ENCODE measurements around the gene BAG5. TPM values are rescaled to one million over a fixed set of nuclear protein-coding genes. Genes with fewer than 3 reads are reported as not detected.

BAG5 gene
- total RNA-seq, 1 experiment from 2014 or later, result 27.0 TPM

DNA sequence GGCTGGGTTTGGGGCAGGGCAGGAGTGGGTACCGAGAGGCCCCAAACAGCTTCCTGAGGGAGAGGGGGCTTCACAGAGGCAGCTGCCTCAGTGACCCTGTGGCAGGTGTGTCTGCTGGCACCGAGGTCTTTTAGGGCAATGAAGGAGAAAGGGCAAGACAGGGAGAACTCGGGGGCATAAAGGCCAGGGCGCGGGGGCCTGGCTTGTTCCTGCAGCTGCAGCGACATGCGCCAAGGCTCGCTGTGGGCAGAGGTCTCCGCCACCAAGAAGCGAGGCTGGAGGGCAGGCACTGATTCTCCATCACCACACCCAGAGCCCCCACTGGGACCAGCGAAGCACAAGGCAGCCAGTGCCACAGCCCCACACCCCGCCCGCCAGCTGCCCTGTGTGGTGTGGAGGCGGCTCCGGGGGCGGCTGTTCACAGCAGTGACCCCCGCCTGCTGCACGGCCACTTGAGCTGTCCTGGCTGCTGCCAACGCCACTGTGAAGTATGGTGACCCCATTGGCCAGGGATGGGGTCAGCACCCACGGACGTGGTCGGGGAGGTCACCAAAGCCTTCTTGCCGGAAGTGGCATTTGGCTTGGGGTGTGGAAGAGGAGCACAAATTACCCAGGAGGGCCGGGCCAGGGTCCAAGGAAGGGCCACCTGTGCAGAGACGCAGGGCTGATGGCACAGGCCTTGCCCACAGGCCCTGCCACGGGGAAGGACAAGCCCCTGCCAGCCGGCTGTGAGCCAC is 16.4 kb downstream of the BAG5 start:
- Histone ChIP-seq H3K4me2 (ENCODE audit: low read length) (no peak overlapping the region), H3K4me1 (ENCODE audit: control insufficient read depth in 1 of 2, insufficient read depth in 2 of 2, low read length in 2 of 2) (peaks cover 17 to 31% of the 10 kb centered on the region in 2 experiments), H3K9me3 (ENCODE audit: control insufficient read depth in 1 of 2, insufficient read depth in 1 of 2, low read depth in 1 of 2, low read length in 2 of 2) (no peaks in the 10 kb centered on the region), H3K36me3 (ENCODE audit: control insufficient read depth in 1 of 2, insufficient read depth in 2 of 2, low read length in 2 of 2) (no peaks in the 10 kb centered on the region), H3K27ac (ENCODE audit: low read depth, low read length) (no peak overlapping the region), H3K9ac (ENCODE audit: low read length) (no peak overlapping the region), H3K27me3 (ENCODE audit: insufficient read depth, low read length) (no peaks in the 10 kb centered on the region), H3K79me2 (ENCODE audit: insufficient read depth, low read length) (no peaks in the 10 kb centered on the region), H2AFZ (ENCODE audit: low read depth, low read length, poor library complexity, severe bottlenecking) (no peak overlapping the region), H3K9me2 (ENCODE audit: insufficient read depth) (no peaks in the 10 kb centered on the region), H4K20me1 (ENCODE audit: insufficient read depth) (no peaks in the 10 kb centered on the region), H3K4me3 (replicated peaks in 1 of 2; ENCODE audit: low read depth in 1 of 2, low read length in 2 of 2) (no peak overlapping the region)
- TF ChIP-seq POLR2A (IDR thresholded peaks at IDR 0.05; ENCODE audit: borderline replicate concordance, extremely low read depth, insufficient read depth, insufficient read length) (no peak), POLR2AphosphoS5 (IDR thresholded peaks at IDR 0.05; ENCODE audit: low read depth, low read length) (no peak), CEBPB (IDR thresholded peaks at IDR 0.05; ENCODE audit: low read depth) (no peak)
- BruUV-seq (replicated peaks), result no TSS peak
- POLR2A ChIA-PET, result interaction anchor here (0.6 to 2.6 kb wide), 2 partner anchors 25 to 27 kb away, joined by 3 to 12 read pairs; no protein-coding TSS in a partner anchor
- no peak for DNase-seq (ENCODE audit: low read depth, low spot score)
- CTCF ChIA-PET, result interaction anchor here (0.6 to 3.1 kb wide), 8 partner anchors 11 to 441 kb away, joined by 3 to 38 read pairs (median 4); partner anchors contain the start of gene CKB
- no peak for ATAC-seq
- intact Hi-C loops (cut with micrococcal nuclease), result loop anchor here (1.0 kb wide), 2 partner anchors 28 to 46 kb away; no protein-coding TSS in a partner anchor
- RAD21 ChIA-PET (ENCODE audit: low non-redundant PET in 1 of 2, low total read pairs in 2 of 2, uncharacterized antibody in 2 of 2, unreplicated experiment in 2 of 2), result interaction anchor here (1.0 to 2.0 kb wide), 3 partner anchors 25 to 27 kb away, joined by 5 to 6 read pairs (median 5); no protein-coding TSS in a partner anchor

- Histone ChIP-seq H3K9me3 (ENCODE audit: control insufficient read depth in 1 of 2, insufficient read depth in 1 of 2, low read depth in 1 of 2, low read length in 2 of 2) (no peaks in the 10 kb centered on the region), H3K27me3 (ENCODE audit: insufficient read depth, low read length) (no peaks in the 10 kb centered on the region), H3K9me2 (ENCODE audit: insufficient read depth) (no peaks in the 10 kb centered on the region), H3K4me3 (replicated peaks in 1 of 2; ENCODE audit: low read depth in 1 of 2, low read length in 2 of 2) (no peak overlapping the region), H3K27ac (ENCODE audit: low read depth, low read length) (no peak overlapping the region), H3K36me3 (ENCODE audit: control insufficient read depth in 1 of 2, insufficient read depth in 2 of 2, low read length in 2 of 2) (no peaks in the 10 kb centered on the region), H3K9ac (ENCODE audit: low read length) (no peak overlapping the region), H3K4me2 (ENCODE audit: low read length) (no peak overlapping the region), H3K4me1 (ENCODE audit: control insufficient read depth in 1 of 2, insufficient read depth in 2 of 2, low read length in 2 of 2) (peaks cover 24 to 32% of the 10 kb centered on the region in 2 experiments), H2AFZ (ENCODE audit: low read depth, low read length, poor library complexity, severe bottlenecking) (no peak overlapping the region), H3K79me2 (ENCODE audit: insufficient read depth, low read length) (no peaks in the 10 kb centered on the region), H4K20me1 (ENCODE audit: insufficient read depth) (no peaks in the 10 kb centered on the region)
- TF ChIP-seq RAD21 (IDR thresholded peaks at IDR 0.05; ENCODE audit: low read depth), result no peak
- ChIA-PET POLR2A (interaction anchor here (2.6 kb wide), 1 partner anchor 24 kb away, joined by 12 read pairs; no protein-coding TSS in a partner anchor), RAD21 (ENCODE audit: low non-redundant PET in 1 of 2, low total read pairs in 2 of 2, uncharacterized antibody in 2 of 2, unreplicated experiment in 2 of 2) (no interaction called here), CTCF (interaction anchor here (1.2 to 3.1 kb wide), 2 partner anchors 24 to 27 kb away, joined by 5 to 38 read pairs; no protein-coding TSS in a partner anchor)
- ATAC-seq (no peak), DNase-seq (ENCODE audit: low read depth, low spot score) (no peak)
- intact Hi-C loops (cut with micrococcal nuclease), result no loop called here
- BruUV-seq (replicated peaks), result no TSS peak
These were observed 17.1 kb downstream of the BAG5 start for GRCh38 chr14:103545219-103545914.
